H1 (cell line): ENCODE measurements around the gene INHBC. TPM values are rescaled to one million over a fixed set of nuclear protein-coding genes. Genes with fewer than 3 reads are reported as not detected.

ENCODE experiments used
- BACH1 ChIP-seq: IDR thresholded peaks from 2 replicates; pipeline ENCODE4 v1.6.1; 2012; ENCODE audit warnings: low read length, improper control_type of control experiment
- SUZ12 ChIP-seq: fragments of 200-600 bp; sonication (generic); IDR thresholded peaks from 2 replicates; pipeline ENCODE4 v1.6.1; 2012; ENCODE audit warnings: mild to moderate bottlenecking, inconsistent platforms, low read length, moderate library complexity, mixed read lengths
- TCF12 ChIP-seq: IDR thresholded peaks from 2 replicates; pipeline ENCODE4 v1.6.1; 2011; ENCODE audit warnings: low read depth, mild to moderate bottlenecking, low read length
- polyA plus RNA-seq, 7 experiments: library from polyadenylated mRNA; depleted of rRNA in 3 of 7; stranded (reverse) in 5 of 7; unstranded in 2 of 7; fragments of >200 nt in 5 of 7; fragments of 200-250 nt in 2 of 7; gene quantifications; 1 replicate in 5 of 7; 2 replicates in 1 of 7; 4 replicates in 1 of 7; pipeline versions ENCODE4 v1.2.1 to v1.2.3, GENCODE V29; 2011 to 2013; ENCODE audit warnings: missing spikeins in 2 of 7, mixed read lengths in 2 of 7
- total RNA-seq: library from RNA; stranded (reverse); fragmentation: NEBNext Ultra II Directional; extraction: Animal tissue kit (Norgen Biotek cat#: 25700); gene quantifications from 2 replicates; pipeline ENCODE4 v1.2.1, GENCODE V29; 2021
- TF ChIP-seq, protein P1 (sequence below), 3 experiments: IDR thresholded peaks; 1 replicate in 2 of 3; 2 replicates in 1 of 3; pipeline versions ENCODE4 v1.5.1 to v1.6.1; 2011; ENCODE audit warnings: low read length in 3 of 3, mild to moderate bottlenecking in 3 of 3, inconsistent platforms in 2 of 3, low read depth in 1 of 3, moderate library complexity in 1 of 3; ENCODE audit not compliant: insufficient read depth in 1 of 3; ENCODE audit errors: control extremely low read depth in 1 of 3

Gene INHBC
- total and polyA plus RNA-seq, 2 of the 8 experiments (the other 6 are each of a cell fraction or from before 2014, with no cell fraction given), result 0.15 TPM; not detected in 1

DNA sequence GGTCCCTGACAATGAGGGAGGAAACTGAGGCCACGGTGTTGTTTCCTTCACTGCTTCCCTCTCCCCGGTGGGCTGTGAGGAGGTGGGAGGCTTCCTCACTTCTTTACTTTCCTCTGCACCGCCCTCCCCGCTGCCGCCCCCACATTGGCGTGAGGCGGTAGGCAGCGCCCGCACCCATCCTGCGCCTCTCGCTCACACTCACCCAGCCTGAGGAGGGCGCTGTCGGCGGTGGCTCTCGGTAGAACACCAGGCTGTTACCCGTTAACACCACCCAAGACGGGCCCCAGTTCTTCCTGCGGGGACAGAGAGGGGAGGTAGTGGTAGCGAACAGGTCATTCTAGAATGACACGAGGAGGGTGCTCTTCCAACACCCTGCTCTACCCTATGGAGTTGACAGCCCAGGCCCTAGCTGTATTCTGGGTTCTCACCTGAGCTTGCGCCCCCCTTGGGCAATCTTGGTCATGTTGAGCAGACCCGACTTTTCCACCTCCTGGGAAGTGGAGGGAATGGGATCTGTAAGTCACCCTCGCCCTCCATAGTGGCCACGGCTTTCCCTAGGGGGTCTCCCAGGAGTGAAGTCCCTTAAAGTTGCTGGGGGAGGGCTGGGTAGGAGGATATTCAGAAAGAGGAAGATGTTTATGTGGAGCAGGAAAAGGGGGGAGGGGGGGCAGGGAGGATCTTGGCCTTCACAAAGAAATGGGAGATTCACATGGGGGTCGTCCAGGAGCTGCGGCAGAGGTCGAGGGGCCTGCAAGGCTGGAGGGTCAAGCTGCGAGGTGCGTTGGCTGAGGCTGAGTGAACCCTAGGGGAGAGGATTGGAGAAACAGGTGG is 41.8 kb downstream of the INHBC start (continued):
- TF ChIP-seq, protein P1, sequence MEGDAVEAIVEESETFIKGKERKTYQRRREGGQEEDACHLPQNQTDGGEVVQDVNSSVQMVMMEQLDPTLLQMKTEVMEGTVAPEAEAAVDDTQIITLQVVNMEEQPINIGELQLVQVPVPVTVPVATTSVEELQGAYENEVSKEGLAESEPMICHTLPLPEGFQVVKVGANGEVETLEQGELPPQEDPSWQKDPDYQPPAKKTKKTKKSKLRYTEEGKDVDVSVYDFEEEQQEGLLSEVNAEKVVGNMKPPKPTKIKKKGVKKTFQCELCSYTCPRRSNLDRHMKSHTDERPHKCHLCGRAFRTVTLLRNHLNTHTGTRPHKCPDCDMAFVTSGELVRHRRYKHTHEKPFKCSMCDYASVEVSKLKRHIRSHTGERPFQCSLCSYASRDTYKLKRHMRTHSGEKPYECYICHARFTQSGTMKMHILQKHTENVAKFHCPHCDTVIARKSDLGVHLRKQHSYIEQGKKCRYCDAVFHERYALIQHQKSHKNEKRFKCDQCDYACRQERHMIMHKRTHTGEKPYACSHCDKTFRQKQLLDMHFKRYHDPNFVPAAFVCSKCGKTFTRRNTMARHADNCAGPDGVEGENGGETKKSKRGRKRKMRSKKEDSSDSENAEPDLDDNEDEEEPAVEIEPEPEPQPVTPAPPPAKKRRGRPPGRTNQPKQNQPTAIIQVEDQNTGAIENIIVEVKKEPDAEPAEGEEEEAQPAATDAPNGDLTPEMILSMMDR (IDR thresholded peaks at IDR 0.05; ENCODE audit: control extremely low read depth in 1 of 3, insufficient read depth in 1 of 3, low read depth in 1 of 3, low read length in 3 of 3), result peak; percentile 67 to 84 (median 69)
- no peak for TF ChIP-seq BACH1
- peak; percentile 7; the same call in 1 of the 2 replicates for TF ChIP-seq SUZ12
- TF ChIP-seq TCF12, result no peak
